Neural cell (in vitro differentiated cells): ENCODE results near the gene MKKS. TPM values are rescaled to one million over a fixed set of nuclear protein-coding genes. Genes with fewer than 3 reads are reported as not detected.

ENCODE experiments used
- H2AFZ ChIP-seq: fragments of 200-600, 300-800 bp; sonication (generic), shearing (Covaris generic); 2 replicates; pipeline ENCODE4 v1.6.0; 2014; ENCODE audit warnings: low read depth, mild to moderate bottlenecking, antibody characterized with exemption, low read length, moderate library complexity
- H3F3A ChIP-seq: fragments of 200-600 bp; shearing (Covaris generic); 2 replicates; pipeline ENCODE4 v1.6.1; 2016; ENCODE audit warnings: mild to moderate bottlenecking, moderate library complexity, mixed read lengths, antibody characterized with exemption, low read length; ENCODE audit not compliant: insufficient read depth, poor library complexity, severe bottlenecking
- H3K27ac ChIP-seq: fragments of 200-600, 300-800 bp; sonication (generic), shearing (Covaris generic); 2 replicates; pipeline ENCODE4 v1.5.1; 2014; ENCODE audit warnings: mild to moderate bottlenecking, low read length, moderate library complexity
- H3K27me3 ChIP-seq: fragments of 300-800, 200-600 bp; sonication (generic), shearing (Covaris generic); 2 replicates; pipeline ENCODE4 v1.6.0; 2014; ENCODE audit warnings: mild to moderate bottlenecking, low read depth, low read length, moderate library complexity; ENCODE audit not compliant: insufficient read depth
- H3K36me3 ChIP-seq: fragments of 300-800, 200-600 bp; sonication (generic), shearing (Covaris generic); 2 replicates; pipeline ENCODE4 v1.5.1; 2014; ENCODE audit warnings: mild to moderate bottlenecking, antibody characterized with exemption, low read length, moderate library complexity; ENCODE audit not compliant: insufficient read depth
- H3K4me2 ChIP-seq: fragments of 300-800, 200-600 bp; sonication (generic), shearing (Covaris generic); 2 replicates; pipeline ENCODE4 v1.6.0; 2014; ENCODE audit warnings: mild to moderate bottlenecking, low read length
- H3K4me3 ChIP-seq: fragments of 300-800, 200-600 bp; sonication (generic), shearing (Covaris generic); 2 replicates; pipeline ENCODE4 v1.5.1; 2014; ENCODE audit warnings: mild to moderate bottlenecking, low read length, moderate library complexity
- H3K79me2 ChIP-seq: fragments of 200-600 bp; shearing (Covaris generic); replicated peaks from 2 replicates; pipeline ENCODE4 v1.6.0; 2014; ENCODE audit warnings: mild to moderate bottlenecking, low read length, moderate library complexity; ENCODE audit not compliant: insufficient read depth
- H3K9ac ChIP-seq: fragments of 300-800, 200-600 bp; sonication (generic), shearing (Covaris generic); 2 replicates; pipeline ENCODE4 v1.6.1; 2016; ENCODE audit warnings: mild to moderate bottlenecking, low read length, mixed read lengths
- H3K9me2 ChIP-seq: fragments of 200-600 bp; shearing (Covaris generic); 2 replicates; pipeline ENCODE4 v1.6.1; 2016; ENCODE audit warnings: mild to moderate bottlenecking, low read length, mixed read lengths; ENCODE audit not compliant: insufficient read depth
- H3K9me3 ChIP-seq: fragments of 200-600, 300-800 bp; sonication (generic), shearing (Covaris generic); 2 replicates; pipeline ENCODE4 v1.6.1; 2016; ENCODE audit warnings: mild to moderate bottlenecking, mixed run types, low read length, moderate library complexity, mixed read lengths
- H4K20me1 ChIP-seq: fragments of 200-600 bp; shearing (Covaris generic); 2 replicates; pipeline ENCODE4 v1.6.1; 2016; ENCODE audit warnings: mild to moderate bottlenecking, mixed run types; ENCODE audit not compliant: insufficient read depth
- EP300 ChIP-seq: fragments of 450-650 bp; conservative IDR thresholded peaks from 2 replicates; pipeline ENCODE4 v1.6.1; 2014; ENCODE audit warnings: antibody characterized with exemption, mild to moderate bottlenecking, moderate library complexity; ENCODE audit not compliant: poor library complexity, severe bottlenecking
- EZH2 ChIP-seq: fragments of 200-600, 300-800 bp; shearing (Covaris generic), sonication (generic); IDR thresholded peaks from 2 replicates; pipeline ENCODE4 v1.6.1; 2014; ENCODE audit warnings: antibody characterized with exemption, low read length, borderline replicate concordance, mild to moderate bottlenecking; ENCODE audit not compliant: insufficient read depth, poor library complexity, severe bottlenecking
- MXI1 ChIP-seq: fragments of 450-650 bp; conservative IDR thresholded peaks from 2 replicates; pipeline ENCODE4 v1.6.1; 2014; ENCODE audit warnings: antibody characterized with exemption, mild to moderate bottlenecking; ENCODE audit not compliant: poor library complexity, severe bottlenecking
- POLR2AphosphoS5 ChIP-seq: IDR thresholded peaks from 2 replicates; pipeline ENCODE4 v1.6.1; 2012
- RAD21 ChIP-seq: fragments of 450-650 bp; conservative IDR thresholded peaks from 2 replicates; pipeline ENCODE4 v1.6.1; 2014; ENCODE audit warnings: antibody characterized with exemption, mild to moderate bottlenecking, moderate library complexity
- SMC3 ChIP-seq: fragments of 450-650 bp; conservative IDR thresholded peaks from 2 replicates; pipeline ENCODE4 v1.6.1; 2014; ENCODE audit warnings: antibody characterized with exemption, mild to moderate bottlenecking, moderate library complexity; ENCODE audit not compliant: poor library complexity
- TAF1 ChIP-seq: IDR thresholded peaks from 2 replicates; pipeline ENCODE4 v1.6.1; 2012; ENCODE audit warnings: low read depth
- polyA plus RNA-seq: library from polyadenylated mRNA; depleted of rRNA; stranded (reverse); fragments of >200 nt; gene quantifications from 2 replicates; pipeline ENCODE4 v1.2.3, GENCODE V29; 2014
- TF ChIP-seq, protein P1 (sequence below): fragments of 450-650 bp; IDR thresholded peaks from 2 replicates; pipeline ENCODE4 v1.5.1; 2014; ENCODE audit warnings: antibody characterized with exemption, mild to moderate bottlenecking, moderate library complexity; ENCODE audit not compliant: poor library complexity, severe bottlenecking
- TF ChIP-seq, protein P2 (sequence below): IDR thresholded peaks from 2 replicates; pipeline ENCODE4 v1.6.1; 2012; ENCODE audit warnings: borderline replicate concordance

MKKS gene
- polyA plus RNA-seq, 1 donor from 2014 or later, result 28.0 TPM

DNA sequence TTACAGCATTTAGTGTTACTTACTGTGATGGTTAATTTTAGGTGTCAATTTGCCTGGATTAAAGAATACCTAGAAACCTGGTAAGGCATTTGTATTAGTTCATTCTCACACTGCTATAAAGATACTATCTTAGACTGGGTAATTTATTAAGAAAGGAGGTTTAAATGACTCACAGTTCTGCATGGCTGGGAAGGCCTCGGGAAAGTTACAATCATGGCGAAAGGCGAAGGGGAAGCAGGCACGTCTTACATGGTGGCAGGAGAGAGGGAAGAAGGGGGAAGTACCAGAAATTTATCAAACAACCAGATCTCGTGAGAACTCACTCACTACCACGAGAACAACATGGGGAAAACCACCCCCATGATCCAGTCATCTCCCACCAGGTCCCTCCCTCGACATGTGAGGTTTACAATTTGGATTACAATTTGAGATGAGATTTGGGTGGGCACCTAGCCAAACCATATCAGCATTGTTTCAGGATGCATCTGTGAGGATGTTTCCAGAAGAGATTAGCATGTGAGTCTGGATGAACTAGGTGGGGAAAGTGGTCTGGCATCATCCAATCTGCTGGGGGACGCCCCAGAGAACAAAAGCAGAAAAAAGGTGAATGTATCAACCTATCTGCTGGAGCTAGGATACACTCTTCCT, 76.8 kb downstream of the MKKS start:
- no peak overlapping the region for H2AFZ ChIP-seq
- H3K27ac ChIP-seq, result no peak overlapping the region

DNA sequence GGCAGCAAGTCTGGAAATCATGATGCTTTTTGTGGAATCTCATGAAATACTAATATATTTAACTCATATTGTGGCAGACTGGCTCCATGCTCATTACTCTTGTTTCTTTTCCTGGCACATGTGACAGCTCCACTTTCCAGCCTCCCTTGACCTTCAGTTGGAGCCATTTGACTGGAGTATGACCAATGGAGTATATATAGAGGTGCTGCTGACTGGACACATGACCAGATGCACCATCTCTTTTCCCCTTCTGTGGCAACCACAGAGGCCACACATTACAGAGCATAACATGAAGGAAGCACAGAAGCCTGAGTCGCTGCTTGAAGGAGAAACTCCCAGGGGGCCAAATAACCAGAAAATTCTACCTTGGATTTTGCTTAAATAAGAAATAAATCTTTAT, 77.4 kb downstream of the MKKS start:
- H3K27ac ChIP-seq, result no peak overlapping the region

More for the DNA sequence above, 76.8 kb downstream of the MKKS start:
- no peak overlapping the region for H3K4me2 ChIP-seq
- no peak for TF ChIP-seq EZH2
- TF ChIP-seq, protein P1, sequence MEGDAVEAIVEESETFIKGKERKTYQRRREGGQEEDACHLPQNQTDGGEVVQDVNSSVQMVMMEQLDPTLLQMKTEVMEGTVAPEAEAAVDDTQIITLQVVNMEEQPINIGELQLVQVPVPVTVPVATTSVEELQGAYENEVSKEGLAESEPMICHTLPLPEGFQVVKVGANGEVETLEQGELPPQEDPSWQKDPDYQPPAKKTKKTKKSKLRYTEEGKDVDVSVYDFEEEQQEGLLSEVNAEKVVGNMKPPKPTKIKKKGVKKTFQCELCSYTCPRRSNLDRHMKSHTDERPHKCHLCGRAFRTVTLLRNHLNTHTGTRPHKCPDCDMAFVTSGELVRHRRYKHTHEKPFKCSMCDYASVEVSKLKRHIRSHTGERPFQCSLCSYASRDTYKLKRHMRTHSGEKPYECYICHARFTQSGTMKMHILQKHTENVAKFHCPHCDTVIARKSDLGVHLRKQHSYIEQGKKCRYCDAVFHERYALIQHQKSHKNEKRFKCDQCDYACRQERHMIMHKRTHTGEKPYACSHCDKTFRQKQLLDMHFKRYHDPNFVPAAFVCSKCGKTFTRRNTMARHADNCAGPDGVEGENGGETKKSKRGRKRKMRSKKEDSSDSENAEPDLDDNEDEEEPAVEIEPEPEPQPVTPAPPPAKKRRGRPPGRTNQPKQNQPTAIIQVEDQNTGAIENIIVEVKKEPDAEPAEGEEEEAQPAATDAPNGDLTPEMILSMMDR, result no peak
- no peak for TF ChIP-seq RAD21
- no peaks in the 10 kb centered on the region for H4K20me1 ChIP-seq
- no peaks in the 10 kb centered on the region for H3K79me2 ChIP-seq
- H3K9ac ChIP-seq, result no peak overlapping the region
- H3K9me2 ChIP-seq, result no peaks in the 10 kb centered on the region
- no peak overlapping the region for H3K4me3 ChIP-seq
- no peaks in the 10 kb centered on the region for H3F3A ChIP-seq
- no peaks in the 10 kb centered on the region for H3K36me3 ChIP-seq
- H3K9me3 ChIP-seq, result no peaks in the 10 kb centered on the region
- no peaks in the 10 kb centered on the region for H3K27me3 ChIP-seq

More for the DNA sequence above, 77.4 kb downstream of the MKKS start:
- Histone ChIP-seq H3K36me3 (no peaks in the 10 kb centered on the region), H3K9ac (no peak overlapping the region), H3K9me2 (no peaks in the 10 kb centered on the region), H3K4me2 (no peak overlapping the region), H4K20me1 (no peaks in the 10 kb centered on the region), H3K27me3 (no peaks in the 10 kb centered on the region), H3K9me3 (no peaks in the 10 kb centered on the region), H3K79me2 (no peaks in the 10 kb centered on the region), H3K4me3 (no peak overlapping the region), H2AFZ (no peak overlapping the region), H3F3A (no peaks in the 10 kb centered on the region)
- TF ChIP-seq, protein P2, sequence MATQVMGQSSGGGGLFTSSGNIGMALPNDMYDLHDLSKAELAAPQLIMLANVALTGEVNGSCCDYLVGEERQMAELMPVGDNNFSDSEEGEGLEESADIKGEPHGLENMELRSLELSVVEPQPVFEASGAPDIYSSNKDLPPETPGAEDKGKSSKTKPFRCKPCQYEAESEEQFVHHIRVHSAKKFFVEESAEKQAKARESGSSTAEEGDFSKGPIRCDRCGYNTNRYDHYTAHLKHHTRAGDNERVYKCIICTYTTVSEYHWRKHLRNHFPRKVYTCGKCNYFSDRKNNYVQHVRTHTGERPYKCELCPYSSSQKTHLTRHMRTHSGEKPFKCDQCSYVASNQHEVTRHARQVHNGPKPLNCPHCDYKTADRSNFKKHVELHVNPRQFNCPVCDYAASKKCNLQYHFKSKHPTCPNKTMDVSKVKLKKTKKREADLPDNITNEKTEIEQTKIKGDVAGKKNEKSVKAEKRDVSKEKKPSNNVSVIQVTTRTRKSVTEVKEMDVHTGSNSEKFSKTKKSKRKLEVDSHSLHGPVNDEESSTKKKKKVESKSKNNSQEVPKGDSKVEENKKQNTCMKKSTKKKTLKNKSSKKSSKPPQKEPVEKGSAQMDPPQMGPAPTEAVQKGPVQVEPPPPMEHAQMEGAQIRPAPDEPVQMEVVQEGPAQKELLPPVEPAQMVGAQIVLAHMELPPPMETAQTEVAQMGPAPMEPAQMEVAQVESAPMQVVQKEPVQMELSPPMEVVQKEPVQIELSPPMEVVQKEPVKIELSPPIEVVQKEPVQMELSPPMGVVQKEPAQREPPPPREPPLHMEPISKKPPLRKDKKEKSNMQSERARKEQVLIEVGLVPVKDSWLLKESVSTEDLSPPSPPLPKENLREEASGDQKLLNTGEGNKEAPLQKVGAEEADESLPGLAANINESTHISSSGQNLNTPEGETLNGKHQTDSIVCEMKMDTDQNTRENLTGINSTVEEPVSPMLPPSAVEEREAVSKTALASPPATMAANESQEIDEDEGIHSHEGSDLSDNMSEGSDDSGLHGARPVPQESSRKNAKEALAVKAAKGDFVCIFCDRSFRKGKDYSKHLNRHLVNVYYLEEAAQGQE, result no peak
- no peak for TF ChIP-seq SMC3
- TF ChIP-seq POLR2AphosphoS5, result no peak
- no peak for TF ChIP-seq MXI1
- no peak for TF ChIP-seq TAF1
- TF ChIP-seq, protein P1, result no peak
- TF ChIP-seq EP300, result no peak
- TF ChIP-seq EZH2, result no peak
- TF ChIP-seq RAD21, result no peak
